ENCODE results near the gene SH3D21. TPM values are rescaled to one million over a fixed set of nuclear protein-coding genes. Genes with fewer than 3 reads are reported as not detected.

The SH3D21 gene
- total and polyA plus RNA-seq, 12 donors, result 0.69 to 18.4 (median 1.8) TPM

- WGBS, 4 donors, result 62 to 72% (median 65%) methylated on average over 6 of the region's 6 CpGs
- Histone ChIP-seq H3K27me3 (no peaks in the 10 kb centered on the region), H3K4me1 (replicated peaks in 1 of 2) (peaks cover 11 to 18% of the 10 kb centered on the region in 2 donors), H3K36me3 (replicated peaks in 1 of 2) (no peaks in the 10 kb centered on the region), H3K9me3 (replicated peaks in 1 of 3) (no peaks in the 10 kb centered on the region), H3K4me3 (no peak overlapping the region), H3K27ac (peak overlapping the region in 1 of 5 donors; percentile 31)
- no peak for TF ChIP-seq CTCF (IDR thresholded peaks at IDR 0.05)
- no peak for TF ChIP-seq POLR2A (IDR thresholded peaks at IDR 0.05)
- peak in 5 of 7 donors; percentile 57 to 74 (median 62) for DNase-seq
- intact Hi-C loops (cut with DNase I), result no loop called here
Observed at GRCh38 chr1:36328713-36329112, 22.5 kb downstream of the SH3D21 start.

- 88 to 93% (median 90%) methylated on average over 7 to 9 of the region's 9 CpGs for WGBS, 4 donors
Observed at GRCh38 chr1:36329817-36330216, 23.6 kb downstream of the SH3D21 start.

GRCh38 chr1:36330940-36331339 is 24.8 kb downstream of the SH3D21 start:
- Histone ChIP-seq H3K4me1 (replicated peaks in 1 of 2) (peaks cover 4 to 9% of the 10 kb centered on the region in 2 donors), H3K27me3 (no peaks in the 10 kb centered on the region), H3K36me3 (replicated peaks in 1 of 2) (no peaks in the 10 kb centered on the region), H3K27ac (no peak overlapping the region), H3K4me3 (no peak overlapping the region), H3K9me3 (replicated peaks in 1 of 3) (no peaks in the 10 kb centered on the region)
- no peak for TF ChIP-seq POLR2A (IDR thresholded peaks at IDR 0.05)
- TF ChIP-seq CTCF (IDR thresholded peaks at IDR 0.05), result no peak
- WGBS, 4 donors, result 90 to 93% (median 92%) methylated on average over 15 of the region's 15 CpGs
- DNase-seq, result no peak
- intact Hi-C loops (cut with DNase I), result no loop called here

More at GRCh38 chr1:36329817-36330216, 23.6 kb downstream of the SH3D21 start:
- Histone ChIP-seq H3K27me3 (no peaks in the 10 kb centered on the region), H3K4me1 (replicated peaks in 1 of 2) (peaks cover 4 to 9% of the 10 kb centered on the region in 2 donors), H3K27ac (no peak overlapping the region), H3K36me3 (replicated peaks in 1 of 2) (no peaks in the 10 kb centered on the region), H3K9me3 (replicated peaks in 1 of 3) (no peaks in the 10 kb centered on the region), H3K4me3 (no peak overlapping the region)
- TF ChIP-seq CTCF (IDR thresholded peaks at IDR 0.05), result no peak
- intact Hi-C loops (cut with DNase I), result no loop called here
- no peak for DNase-seq

GRCh38 chr1:36337830-36338229 is 31.7 kb downstream of the SH3D21 start:
- WGBS, 4 donors, result 74 to 90% (median 77%) methylated on average over 6 of the region's 6 CpGs
- no peak for DNase-seq

More at GRCh38 chr1:36337830-36338229, 31.7 kb downstream of the SH3D21 start:
- no peaks in the 10 kb centered on the region for H3K27me3 ChIP-seq
- no peaks in the 10 kb centered on the region for H3K9me3 ChIP-seq (replicated peaks in 1 of 3)
- H3K36me3 ChIP-seq (replicated peaks in 1 of 2), result no peaks in the 10 kb centered on the region
- TF ChIP-seq POLR2A (IDR thresholded peaks at IDR 0.05) (no peak), CTCF (IDR thresholded peaks at IDR 0.05) (no peak)
- no peak overlapping the region for H3K4me3 ChIP-seq
- no peak overlapping the region for H3K27ac ChIP-seq
- H3K4me1 ChIP-seq (replicated peaks in 1 of 2), result peaks cover 18 to 19% of the 10 kb centered on the region in 2 donors
- intact Hi-C loops (cut with DNase I), result no loop called here
